ENCODE data around the gene HIPK2.

The HIPK2 gene

GRCh38 chr7:139658908-139659675, 118.7 kb downstream of the HIPK2 start:
- peaks cover 6% of the 10 kb centered on the region for H3K4me1 ChIP-seq (ENCODE audit: control insufficient read depth, insufficient read depth, low read length)
- H3K27me3 ChIP-seq (ENCODE audit: control insufficient read depth in 1 of 2, insufficient read depth in 2 of 2, low read length in 2 of 2): no peaks in the 10 kb centered on the region
- no peak overlapping the region for H3K4me3 ChIP-seq (ENCODE audit: low read length in 2 of 2)
- H3K9me3 ChIP-seq (ENCODE audit: control insufficient read depth in 2 of 2, low read length in 2 of 2): no peaks in the 10 kb centered on the region
- no peak overlapping the region for H3K9ac ChIP-seq (ENCODE audit: low read length in 2 of 2)
- H3K27ac ChIP-seq (ENCODE audit: low read length): no peak overlapping the region
- H3K36me3 ChIP-seq (ENCODE audit: control insufficient read depth in 2 of 2, insufficient read depth in 2 of 2, low read length in 2 of 2): no peaks in the 10 kb centered on the region

GRCh38 chr7:139658296-139658695, 119.5 kb downstream of the HIPK2 start:
- H3K4me3 ChIP-seq (ENCODE audit: low read length in 2 of 2): no peak overlapping the region
- H3K36me3 ChIP-seq (ENCODE audit: control insufficient read depth in 2 of 2, insufficient read depth in 2 of 2, low read length in 2 of 2): no peaks in the 10 kb centered on the region
- no peak overlapping the region for H3K27ac ChIP-seq (ENCODE audit: low read length)
- H3K9me3 ChIP-seq (ENCODE audit: control insufficient read depth in 2 of 2, low read length in 2 of 2): no peaks in the 10 kb centered on the region
- no peaks in the 10 kb centered on the region for H3K27me3 ChIP-seq (ENCODE audit: control insufficient read depth in 1 of 2, insufficient read depth in 2 of 2, low read length in 2 of 2)
- H3K9ac ChIP-seq (ENCODE audit: low read length in 2 of 2): no peak overlapping the region
- peaks cover 6% of the 10 kb centered on the region for H3K4me1 ChIP-seq (ENCODE audit: control insufficient read depth, insufficient read depth, low read length)

- Histone ChIP-seq H3K27me3 (ENCODE audit: control insufficient read depth in 1 of 2, insufficient read depth in 2 of 2, low read length in 2 of 2) (no peaks in the 10 kb centered on the region), H3K27ac (ENCODE audit: low read length) (no peak overlapping the region), H3K9ac (ENCODE audit: low read length in 2 of 2) (no peak overlapping the region), H3K36me3 (ENCODE audit: control insufficient read depth in 2 of 2, insufficient read depth in 2 of 2, low read length in 2 of 2) (no peaks in the 10 kb centered on the region), H3K4me1 (ENCODE audit: control insufficient read depth, insufficient read depth, low read length) (peaks cover 6% of the 10 kb centered on the region), H3K9me3 (ENCODE audit: control insufficient read depth in 2 of 2, low read length in 2 of 2) (no peaks in the 10 kb centered on the region), H3K4me3 (ENCODE audit: low read length in 2 of 2) (no peak overlapping the region)
Observed at GRCh38 chr7:139657725-139658124, 120.1 kb downstream of the HIPK2 start.

- H3K36me3 ChIP-seq (ENCODE audit: control insufficient read depth in 2 of 2, insufficient read depth in 2 of 2, low read length in 2 of 2): no peaks in the 10 kb centered on the region
Observed at GRCh38 chr7:139656387-139656786, 121.4 kb downstream of the HIPK2 start.

GRCh38 chr7:139655305-139655704, 122.5 kb downstream of the HIPK2 start:
- H3K4me1 ChIP-seq (ENCODE audit: control insufficient read depth, insufficient read depth, low read length): peaks cover 6% of the 10 kb centered on the region
- no peaks in the 10 kb centered on the region for H3K27me3 ChIP-seq (ENCODE audit: control insufficient read depth in 1 of 2, insufficient read depth in 2 of 2, low read length in 2 of 2)
- H3K27ac ChIP-seq (ENCODE audit: low read length): no peak overlapping the region
- no peak overlapping the region for H3K9ac ChIP-seq (ENCODE audit: low read length in 2 of 2)
- no peaks in the 10 kb centered on the region for H3K9me3 ChIP-seq (ENCODE audit: control insufficient read depth in 2 of 2, low read length in 2 of 2)
- H3K36me3 ChIP-seq (ENCODE audit: control insufficient read depth in 2 of 2, insufficient read depth in 2 of 2, low read length in 2 of 2): no peaks in the 10 kb centered on the region
- H3K4me3 ChIP-seq (ENCODE audit: low read length in 2 of 2): no peak overlapping the region

More at GRCh38 chr7:139656387-139656786, 121.4 kb downstream of the HIPK2 start:
- Histone ChIP-seq H3K9me3 (ENCODE audit: control insufficient read depth in 2 of 2, low read length in 2 of 2) (no peaks in the 10 kb centered on the region), H3K27me3 (ENCODE audit: control insufficient read depth in 1 of 2, insufficient read depth in 2 of 2, low read length in 2 of 2) (no peaks in the 10 kb centered on the region), H3K9ac (ENCODE audit: low read length in 2 of 2) (no peak overlapping the region), H3K27ac (ENCODE audit: low read length) (no peak overlapping the region), H3K4me3 (ENCODE audit: low read length in 2 of 2) (no peak overlapping the region), H3K4me1 (ENCODE audit: control insufficient read depth, insufficient read depth, low read length) (peaks cover 3% of the 10 kb centered on the region)

GRCh38 chr7:139654276-139655181, 123.3 kb downstream of the HIPK2 start:
- Histone ChIP-seq H3K27ac (ENCODE audit: low read length) (no peak overlapping the region), H3K9me3 (ENCODE audit: control insufficient read depth in 2 of 2, low read length in 2 of 2) (no peaks in the 10 kb centered on the region), H3K4me3 (ENCODE audit: low read length in 2 of 2) (no peak overlapping the region), H3K4me1 (ENCODE audit: control insufficient read depth, insufficient read depth, low read length) (peaks cover 6% of the 10 kb centered on the region), H3K27me3 (ENCODE audit: control insufficient read depth in 1 of 2, insufficient read depth in 2 of 2, low read length in 2 of 2) (no peaks in the 10 kb centered on the region), H3K9ac (ENCODE audit: low read length in 2 of 2) (no peak overlapping the region), H3K36me3 (ENCODE audit: control insufficient read depth in 2 of 2, insufficient read depth in 2 of 2, low read length in 2 of 2) (no peaks in the 10 kb centered on the region)

GRCh38 chr7:139651914-139652313, 125.9 kb downstream of the HIPK2 start:
- no peaks in the 10 kb centered on the region for H3K36me3 ChIP-seq (ENCODE audit: control insufficient read depth in 2 of 2, insufficient read depth in 2 of 2, low read length in 2 of 2)
- peaks cover 8% of the 10 kb centered on the region for H3K4me1 ChIP-seq (ENCODE audit: control insufficient read depth, insufficient read depth, low read length)
- H3K9ac ChIP-seq (ENCODE audit: low read length in 2 of 2): no peak overlapping the region
- H3K4me3 ChIP-seq (ENCODE audit: low read length in 2 of 2): no peak overlapping the region
- no peaks in the 10 kb centered on the region for H3K27me3 ChIP-seq (ENCODE audit: control insufficient read depth in 1 of 2, insufficient read depth in 2 of 2, low read length in 2 of 2)
- no peaks in the 10 kb centered on the region for H3K9me3 ChIP-seq (ENCODE audit: control insufficient read depth in 2 of 2, low read length in 2 of 2)
- no peak overlapping the region for H3K27ac ChIP-seq (ENCODE audit: low read length)

GRCh38 chr7:139651308-139651707, 126.5 kb downstream of the HIPK2 start:
- Histone ChIP-seq H3K9me3 (ENCODE audit: control insufficient read depth in 2 of 2, low read length in 2 of 2) (no peaks in the 10 kb centered on the region), H3K27me3 (ENCODE audit: control insufficient read depth in 1 of 2, insufficient read depth in 2 of 2, low read length in 2 of 2) (no peaks in the 10 kb centered on the region), H3K9ac (ENCODE audit: low read length in 2 of 2) (no peak overlapping the region), H3K4me1 (ENCODE audit: control insufficient read depth, insufficient read depth, low read length) (peaks cover 8% of the 10 kb centered on the region), H3K27ac (ENCODE audit: low read length) (no peak overlapping the region), H3K4me3 (ENCODE audit: low read length in 2 of 2) (no peak overlapping the region), H3K36me3 (ENCODE audit: control insufficient read depth in 2 of 2, insufficient read depth in 2 of 2, low read length in 2 of 2) (no peaks in the 10 kb centered on the region)

GRCh38 chr7:139650429-139651100, 127.2 kb downstream of the HIPK2 start:
- Histone ChIP-seq H3K27me3 (ENCODE audit: control insufficient read depth in 1 of 2, insufficient read depth in 2 of 2, low read length in 2 of 2) (no peaks in the 10 kb centered on the region), H3K4me3 (ENCODE audit: low read length in 2 of 2) (no peak overlapping the region), H3K9ac (ENCODE audit: low read length in 2 of 2) (no peak overlapping the region), H3K36me3 (ENCODE audit: control insufficient read depth in 2 of 2, insufficient read depth in 2 of 2, low read length in 2 of 2) (no peaks in the 10 kb centered on the region), H3K27ac (ENCODE audit: low read length) (no peak overlapping the region), H3K4me1 (ENCODE audit: control insufficient read depth, insufficient read depth, low read length) (peaks cover 8% of the 10 kb centered on the region), H3K9me3 (ENCODE audit: control insufficient read depth in 2 of 2, low read length in 2 of 2) (no peaks in the 10 kb centered on the region)

GRCh38 chr7:139648941-139649425, 128.8 kb downstream of the HIPK2 start:
- Histone ChIP-seq H3K27ac (ENCODE audit: low read length) (no peak overlapping the region), H3K27me3 (ENCODE audit: control insufficient read depth in 1 of 2, insufficient read depth in 2 of 2, low read length in 2 of 2) (no peaks in the 10 kb centered on the region), H3K4me1 (ENCODE audit: control insufficient read depth, insufficient read depth, low read length) (peaks cover 8% of the 10 kb centered on the region), H3K36me3 (ENCODE audit: control insufficient read depth in 2 of 2, insufficient read depth in 2 of 2, low read length in 2 of 2) (no peaks in the 10 kb centered on the region), H3K4me3 (ENCODE audit: low read length in 2 of 2) (no peak overlapping the region), H3K9ac (ENCODE audit: low read length in 2 of 2) (no peak overlapping the region), H3K9me3 (ENCODE audit: control insufficient read depth in 2 of 2, low read length in 2 of 2) (no peaks in the 10 kb centered on the region)

All from stomach smooth muscle (tissue), 2 donors.